Stimulated activated CD4-positive, alpha-beta T cell treated with anti-CD3 and anti-CD28 coated beads, Interleukin-15, amount 100 ng/mL, for 24 hours (primary cell): ENCODE measurements around the gene NANP.
A peak's percentile ranks its signal among the peaks of the same experiment; 100 is the strongest.
"Not testable (repeated sequence)": the region's sequence is repeated elsewhere in the genome, so short reads cannot be mapped to it uniquely, and the experiment has no call there.

ENCODE experiments used
- DNase-seq: peaks from one replicate; pipeline ENCODE4 v3.0.0-alpha.2; 2020

NANP gene

DNA sequence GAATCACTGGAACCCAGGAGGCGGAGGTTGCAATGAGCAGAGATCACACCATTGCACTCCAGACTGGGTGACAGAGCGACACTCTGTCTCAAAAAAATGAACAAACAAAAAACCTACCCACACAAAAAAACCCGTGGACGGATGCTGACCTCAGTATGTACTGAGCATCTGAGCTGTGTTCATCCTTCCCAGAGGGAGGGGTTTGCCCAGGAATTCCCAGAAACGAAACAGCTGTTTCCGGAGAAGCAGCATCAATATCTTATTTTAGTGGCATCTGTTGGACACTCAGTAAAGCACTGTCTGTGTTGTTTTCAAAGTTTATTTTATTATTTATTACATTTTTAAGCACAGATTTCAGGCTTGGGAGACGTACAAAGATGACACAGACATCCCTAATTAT lies 18.7 kb downstream of the NANP start:
- no peak for DNase-seq

DNA sequence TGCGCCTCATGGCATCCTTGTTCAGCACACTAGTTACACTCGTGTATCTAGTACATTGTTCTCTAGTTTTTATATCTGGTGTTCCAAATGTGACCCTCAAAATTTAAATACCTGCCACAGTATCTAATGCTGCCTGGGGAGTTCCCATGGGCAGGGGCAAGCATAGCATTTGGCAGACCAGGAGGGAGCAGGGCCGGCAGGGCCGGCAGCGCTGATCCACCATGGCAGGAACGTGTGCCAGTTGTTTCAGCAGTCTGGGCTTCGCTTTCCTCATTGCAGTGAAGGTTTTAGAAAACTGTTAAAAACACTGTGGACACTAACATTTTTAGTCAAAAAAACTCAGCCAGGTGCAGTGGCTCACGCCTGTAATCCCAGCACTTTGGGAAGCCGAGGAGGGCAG lies 19.2 kb downstream of the NANP start:
- no peak for DNase-seq

DNA sequence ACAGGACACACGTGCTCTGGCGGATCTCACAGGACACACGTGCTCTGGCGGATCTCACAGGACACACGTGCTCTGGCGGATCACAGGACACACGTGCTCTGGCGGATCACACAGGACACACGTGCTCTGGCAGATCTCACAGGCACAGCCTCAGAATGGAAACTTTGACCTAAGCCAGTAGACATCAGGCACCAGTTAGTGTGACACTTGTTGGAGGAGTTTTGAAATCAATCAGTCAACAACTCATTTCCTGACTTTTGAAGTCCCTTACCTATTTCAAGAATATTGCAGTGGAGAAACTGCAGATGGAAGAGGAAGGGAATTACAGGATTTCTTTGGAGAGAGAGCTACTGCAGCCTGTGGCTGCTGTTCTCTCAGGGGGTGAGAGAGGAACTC lies 20.9 kb downstream of the NANP start:
- DNase-seq = peak; percentile 19

DNA sequence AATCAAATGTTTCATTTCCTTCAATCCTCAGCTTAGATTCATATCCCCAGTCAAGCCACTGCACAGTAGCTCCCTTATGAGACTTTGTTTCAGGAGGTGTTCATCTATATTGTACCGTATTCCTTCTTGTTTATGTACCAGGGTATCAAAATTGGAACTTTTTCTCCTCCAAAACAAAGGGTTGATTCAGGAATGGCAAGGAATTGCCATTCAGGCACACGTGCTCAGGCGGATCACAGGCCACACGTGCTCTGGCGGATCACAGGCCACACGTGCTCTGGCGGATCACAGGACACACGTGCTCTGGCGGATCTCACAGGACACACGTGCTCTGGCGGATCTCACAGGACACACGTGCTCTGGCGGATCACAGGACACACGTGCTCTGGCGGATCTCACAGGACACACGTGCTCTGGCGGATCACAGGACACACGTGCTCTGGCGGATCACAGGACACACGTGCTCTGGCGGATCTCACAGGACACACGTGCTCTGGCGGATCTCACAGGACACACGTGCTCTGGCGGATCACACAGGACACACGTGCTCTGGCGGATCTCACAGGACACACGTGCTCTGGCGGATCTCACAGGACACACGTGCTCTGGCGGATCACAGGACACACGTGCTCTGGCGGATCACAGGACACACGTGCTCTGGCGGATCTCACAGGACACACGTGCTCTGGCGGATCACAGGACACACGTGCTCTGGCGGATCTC lies 21.5 kb downstream of the NANP start:
- DNase-seq = not testable (repeated sequence)

DNA sequence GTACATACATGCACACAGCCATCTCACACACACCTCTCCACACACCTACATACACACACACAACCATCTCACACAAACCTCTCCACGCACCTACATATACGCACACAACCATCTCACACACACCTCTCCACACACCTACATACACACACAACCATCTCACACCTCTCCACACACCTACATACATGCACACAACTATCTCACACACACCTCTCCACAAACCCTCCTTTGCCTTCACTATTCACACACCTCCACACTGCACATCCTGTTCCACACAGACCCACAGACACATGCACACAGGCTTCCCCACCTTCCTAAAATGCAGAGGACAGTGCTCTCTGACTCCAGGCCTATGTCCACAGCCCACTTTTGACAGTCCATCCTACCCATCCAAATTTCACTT lies 22.2 kb downstream of the NANP start:
- no peak for DNase-seq

DNA sequence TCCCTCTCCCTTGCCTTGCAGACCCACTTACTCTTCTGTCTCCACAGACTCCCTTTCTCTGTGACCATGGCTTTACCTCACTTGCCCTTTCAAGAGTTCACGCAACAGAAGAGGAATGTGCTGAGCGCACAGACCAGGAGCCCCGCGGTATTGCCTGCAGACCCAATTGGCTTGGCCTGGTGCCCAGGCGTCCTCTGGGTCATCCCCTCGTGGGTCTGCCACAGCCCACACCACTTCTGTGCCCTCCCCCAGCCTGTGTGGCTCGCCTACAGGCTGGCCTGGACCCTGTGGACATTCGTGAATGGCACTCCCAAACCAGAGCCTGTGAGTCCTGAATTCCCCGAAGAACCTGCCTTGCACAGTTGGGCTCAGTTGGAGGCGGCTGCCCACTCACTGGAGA lies 23.2 kb downstream of the NANP start:
- DNase-seq = no peak

DNA sequence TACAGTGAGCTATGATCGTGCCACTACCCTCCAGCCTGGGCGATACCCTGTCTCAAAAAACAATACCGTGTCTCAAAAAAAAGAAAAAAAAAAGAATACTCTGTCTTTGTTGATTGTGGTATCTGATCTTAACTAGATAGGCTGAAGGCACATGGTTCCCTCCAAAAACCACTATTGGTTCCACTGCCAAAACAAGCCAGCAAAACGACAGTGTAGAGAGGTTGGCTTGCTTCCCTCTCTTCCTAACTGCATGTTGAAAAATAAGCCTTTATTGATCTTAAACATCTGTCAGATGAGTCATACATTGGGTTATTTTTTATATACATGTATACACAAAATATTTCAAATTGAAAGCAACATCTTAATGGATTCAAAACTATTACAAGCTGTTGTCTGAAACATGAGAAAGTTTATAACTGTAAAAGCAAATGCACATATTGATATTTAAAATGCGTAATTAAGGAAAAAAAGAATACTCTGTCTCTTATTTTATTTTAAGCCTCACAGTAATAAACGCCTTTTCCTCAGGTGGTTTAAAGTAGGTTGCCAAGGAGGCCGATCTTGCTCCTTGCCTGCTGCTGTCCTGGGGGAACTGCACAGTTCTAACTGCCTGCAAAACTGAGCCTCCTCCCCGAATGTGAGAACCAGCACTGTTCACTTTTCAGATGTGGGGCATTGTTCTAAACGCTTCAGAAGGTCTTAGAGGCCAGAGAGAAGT lies 31.5 kb downstream of the NANP start:
- no peak for DNase-seq

DNA sequence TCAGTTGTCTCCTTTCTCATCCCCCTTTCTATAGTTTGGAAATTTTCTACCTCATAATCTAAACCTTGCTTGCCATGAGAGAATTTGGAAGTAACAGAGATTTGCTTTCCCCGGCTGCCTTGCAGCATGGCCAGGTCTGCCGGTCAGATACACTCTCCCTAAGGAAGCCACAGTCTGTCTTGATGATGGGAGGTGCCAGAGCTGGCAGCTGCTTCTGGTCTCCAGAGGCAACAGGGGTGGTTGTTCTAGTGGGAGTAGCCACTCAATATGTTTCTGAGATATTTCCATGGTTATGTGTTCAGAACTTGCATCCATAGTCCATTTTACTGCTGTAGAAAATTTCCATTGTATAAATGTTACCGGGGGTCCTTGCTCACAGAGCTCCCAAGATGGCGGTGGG lies 33.0 kb downstream of the NANP start:
- DNase-seq = not testable (repeated sequence)

DNA sequence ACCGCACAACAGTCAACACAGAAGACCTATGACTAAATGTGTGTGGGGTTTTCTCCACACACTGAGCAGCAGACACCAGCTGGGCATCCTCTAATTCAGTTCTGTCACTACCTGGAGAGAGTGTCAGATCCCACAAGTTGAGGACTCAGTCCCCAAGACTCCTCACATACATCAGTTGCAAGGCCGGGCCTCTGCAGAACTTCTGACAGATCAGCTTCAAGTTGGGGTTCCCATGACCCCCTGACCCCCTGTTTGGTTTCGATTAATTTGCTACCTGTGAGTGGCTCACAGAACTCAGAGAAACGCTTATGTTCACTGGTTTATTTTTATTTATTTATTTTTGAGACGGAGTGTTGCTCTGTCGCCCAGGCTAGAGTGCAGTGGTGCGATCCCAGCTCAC lies 35.3 kb downstream of the NANP start:
- no peak for DNase-seq

DNA sequence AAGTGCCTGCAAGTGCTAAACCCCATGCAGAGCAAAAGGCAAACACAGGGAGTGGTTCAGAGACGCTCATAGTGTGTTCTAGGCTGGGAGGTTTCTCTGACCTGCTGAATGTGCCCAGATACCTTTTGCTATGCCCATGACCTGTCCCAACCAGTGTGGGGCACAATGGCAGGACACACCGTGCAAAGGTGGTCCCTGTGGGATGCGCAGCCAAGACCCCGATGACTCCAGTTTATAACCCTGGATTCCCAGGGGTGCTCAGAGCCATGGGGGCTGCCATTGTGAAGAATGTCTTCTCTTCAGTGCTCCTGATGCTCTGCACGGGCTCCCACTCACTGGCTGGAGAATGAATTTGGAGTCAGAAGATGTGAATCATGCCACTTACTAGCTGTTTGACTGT lies 36.3 kb downstream of the NANP start:
- DNase-seq = no peak

DNA sequence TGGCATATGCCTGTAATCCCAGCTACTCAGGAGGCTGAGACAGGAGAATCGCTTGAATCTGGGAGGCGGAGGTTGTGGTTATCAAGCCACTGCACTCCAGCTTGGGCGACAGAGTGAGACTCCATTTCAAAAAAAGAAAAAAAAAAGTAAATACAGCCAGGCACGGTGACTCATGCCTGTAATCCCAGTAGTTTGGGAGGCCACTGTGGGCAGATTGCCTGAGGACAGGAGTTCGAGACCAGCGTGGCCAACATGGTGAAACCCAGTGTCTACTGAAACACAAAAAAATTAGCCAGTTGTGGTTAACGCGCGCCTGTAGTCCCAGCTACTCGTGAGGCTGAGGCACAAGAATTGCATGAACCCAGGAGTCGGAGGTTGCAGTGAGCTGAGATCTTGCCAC lies 36.9 kb downstream of the NANP start:
- DNase-seq = no peak

DNA sequence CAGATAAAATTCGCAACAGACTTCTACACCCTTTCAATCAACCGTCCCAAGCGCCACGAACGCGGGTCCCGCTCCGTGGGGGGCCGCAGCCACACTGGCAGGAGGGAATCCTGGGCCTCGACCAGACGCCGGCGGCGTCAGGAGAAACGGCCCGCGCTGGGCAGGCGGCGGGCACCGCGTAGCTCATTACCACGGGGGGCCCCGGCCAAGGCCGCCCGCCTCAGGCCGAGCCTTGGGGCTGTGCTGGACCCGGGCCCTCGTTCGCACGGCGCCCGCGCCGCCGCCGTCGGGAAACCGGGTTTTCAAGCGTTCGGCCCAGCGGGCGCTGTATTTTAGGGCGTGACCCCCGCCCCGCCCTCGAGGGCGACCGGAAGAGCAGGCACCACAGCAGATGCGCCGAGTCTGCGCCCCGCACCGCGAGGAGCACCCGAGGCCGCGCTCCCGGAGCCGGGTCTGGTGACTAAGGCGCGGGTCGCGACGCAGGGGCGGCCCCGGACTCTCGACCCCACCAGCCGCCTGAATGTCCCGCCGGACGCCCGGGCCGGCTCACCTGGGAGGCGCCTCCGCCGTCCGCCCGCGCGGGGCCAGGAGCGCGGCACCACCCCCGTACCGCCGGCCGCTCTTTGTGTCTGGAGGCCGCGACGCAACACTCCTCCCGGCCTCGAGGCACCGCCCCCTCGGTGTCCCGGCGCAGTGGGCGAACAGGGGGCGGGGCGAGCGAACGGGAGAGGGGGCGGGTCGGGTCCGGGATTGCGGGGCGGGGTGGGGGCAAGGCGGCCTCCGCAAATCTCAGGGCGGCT lies 38.7 kb downstream of the NANP start, which contains the start of gene NINL:
Gene NINL, minus strand, starts transcription at position 627 of the 800 bp plus-strand sequence. CDS start 58,944 bp downstream, outside the sequence.
- peak; percentile 68 for DNase-seq

DNA sequence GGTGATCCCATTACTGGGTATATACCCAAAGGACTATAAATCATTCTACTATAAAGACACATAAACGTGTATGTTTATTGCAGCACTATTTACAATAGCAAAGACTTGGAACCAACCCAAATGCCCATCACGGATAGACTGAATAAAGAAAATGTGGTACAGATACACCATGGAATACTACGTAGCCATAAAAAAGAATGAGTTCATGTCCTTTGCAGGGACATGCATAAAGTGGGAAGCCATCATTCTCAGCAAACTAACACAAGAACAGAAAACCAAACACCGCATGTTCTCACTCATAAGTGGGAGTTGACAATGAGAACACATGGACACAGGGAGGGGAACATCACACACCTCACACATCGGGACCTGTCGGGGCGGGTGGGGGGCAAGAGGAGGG lies 40.2 kb downstream of the NANP start:
- DNase-seq = not testable (repeated sequence)

DNA sequence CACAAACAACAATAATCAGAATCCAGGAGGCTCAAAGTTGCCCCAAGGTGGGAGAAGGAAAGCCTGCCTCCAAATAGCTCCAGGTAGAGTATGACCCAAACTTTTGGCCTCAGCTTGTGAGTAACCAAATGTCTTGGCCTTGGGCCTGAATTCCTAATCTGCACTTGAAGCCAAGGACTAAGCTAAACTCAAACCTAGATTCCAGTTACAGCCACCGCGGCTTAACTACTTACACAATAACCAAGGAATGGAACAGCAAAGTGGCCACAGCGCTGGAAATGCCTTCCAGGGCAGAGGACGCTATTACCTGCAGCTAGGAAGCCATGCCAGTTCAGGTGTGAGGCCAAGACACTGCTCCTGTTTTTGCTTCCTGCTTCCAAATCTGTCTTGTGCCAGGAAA lies 43.1 kb downstream of the NANP start:
- DNase-seq = no peak

DNA sequence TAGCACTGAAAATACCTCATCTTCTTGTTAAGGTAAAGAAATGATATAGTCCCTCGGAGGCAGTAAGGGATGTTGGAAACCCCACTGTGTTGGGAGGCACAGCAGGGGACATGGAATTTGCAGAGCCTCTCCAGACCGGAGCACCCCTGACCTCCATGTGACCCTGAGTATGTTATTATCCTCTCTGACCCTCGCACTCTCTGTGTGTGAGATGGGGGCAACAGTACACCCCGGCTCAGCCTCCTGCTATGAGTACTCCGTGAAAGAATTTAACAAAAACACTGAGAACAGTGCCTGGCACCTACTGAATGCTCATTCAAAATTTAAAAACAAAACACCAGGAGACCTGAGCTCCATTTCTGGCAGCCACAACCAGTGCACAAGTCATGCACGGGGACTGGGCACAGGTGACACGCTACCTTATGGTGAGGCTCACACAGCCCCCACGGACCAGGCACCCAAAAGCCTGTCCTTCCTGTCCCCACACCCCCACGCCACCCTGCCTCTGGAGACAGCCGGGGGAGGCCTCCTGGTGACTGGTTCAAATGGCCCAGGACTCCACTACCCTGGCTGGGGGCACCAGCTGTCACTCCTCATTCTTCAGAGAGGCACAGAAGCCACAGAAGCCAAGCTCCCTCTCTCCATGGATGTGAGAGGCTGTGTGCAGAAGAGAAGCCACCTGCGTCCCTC lies 44.6 kb downstream of the NANP start:
- no peak for DNase-seq

DNA sequence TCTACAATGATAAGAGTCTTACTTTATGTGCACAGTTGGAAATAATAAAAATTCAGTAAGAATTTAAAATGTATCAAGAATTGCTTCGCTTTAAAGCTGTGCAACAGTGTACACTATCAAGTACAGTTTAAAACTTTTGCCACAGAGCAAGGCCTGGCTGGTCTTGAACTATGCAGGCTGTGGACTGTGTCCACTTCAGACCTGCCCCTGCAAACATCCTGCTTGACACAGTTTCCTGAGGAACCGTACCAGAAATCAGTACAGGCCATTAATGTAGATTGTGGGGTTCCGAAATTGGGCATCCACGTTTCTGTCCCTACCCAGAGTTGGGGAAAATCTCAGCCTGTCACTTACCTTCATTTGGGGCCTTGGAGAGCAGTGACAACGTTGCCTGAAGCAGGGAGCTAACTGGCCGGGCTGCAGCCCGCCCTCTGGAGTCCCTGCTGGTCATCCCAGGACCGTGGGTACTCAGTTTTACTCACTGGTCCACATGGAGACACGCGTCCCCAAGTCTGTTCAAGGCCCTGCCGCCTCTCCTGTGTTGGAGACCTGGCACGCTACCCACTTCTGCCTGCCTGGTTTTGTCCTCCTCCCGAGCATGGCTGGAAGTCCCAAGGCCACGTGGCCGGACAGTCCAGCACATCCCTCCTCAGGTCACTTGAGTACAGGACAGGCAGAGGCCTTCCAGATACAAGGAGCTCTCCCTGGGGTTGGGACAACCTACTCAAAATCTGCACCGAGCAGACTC lies 46.9 kb downstream of the NANP start:
- no peak for DNase-seq

DNA sequence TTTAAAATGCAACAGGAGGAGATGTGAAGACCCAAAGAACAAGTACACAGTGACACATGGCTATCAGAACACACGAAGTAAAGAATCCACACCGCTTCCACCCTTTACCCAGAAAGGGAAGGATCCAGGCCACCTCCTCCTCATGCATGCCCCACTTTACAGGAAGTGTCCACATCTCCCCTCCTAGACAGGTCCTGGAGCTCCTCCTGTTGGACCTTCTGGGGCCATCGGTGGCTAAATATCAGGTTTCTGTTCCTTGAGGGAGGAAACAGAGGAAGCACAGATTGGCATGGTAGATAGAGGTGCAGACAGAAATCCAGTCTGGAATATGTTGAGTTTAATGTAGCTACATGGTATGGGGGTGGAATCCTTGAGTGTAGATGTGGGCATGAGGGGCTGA lies 49.4 kb downstream of the NANP start:
- DNase-seq = no peak

DNA sequence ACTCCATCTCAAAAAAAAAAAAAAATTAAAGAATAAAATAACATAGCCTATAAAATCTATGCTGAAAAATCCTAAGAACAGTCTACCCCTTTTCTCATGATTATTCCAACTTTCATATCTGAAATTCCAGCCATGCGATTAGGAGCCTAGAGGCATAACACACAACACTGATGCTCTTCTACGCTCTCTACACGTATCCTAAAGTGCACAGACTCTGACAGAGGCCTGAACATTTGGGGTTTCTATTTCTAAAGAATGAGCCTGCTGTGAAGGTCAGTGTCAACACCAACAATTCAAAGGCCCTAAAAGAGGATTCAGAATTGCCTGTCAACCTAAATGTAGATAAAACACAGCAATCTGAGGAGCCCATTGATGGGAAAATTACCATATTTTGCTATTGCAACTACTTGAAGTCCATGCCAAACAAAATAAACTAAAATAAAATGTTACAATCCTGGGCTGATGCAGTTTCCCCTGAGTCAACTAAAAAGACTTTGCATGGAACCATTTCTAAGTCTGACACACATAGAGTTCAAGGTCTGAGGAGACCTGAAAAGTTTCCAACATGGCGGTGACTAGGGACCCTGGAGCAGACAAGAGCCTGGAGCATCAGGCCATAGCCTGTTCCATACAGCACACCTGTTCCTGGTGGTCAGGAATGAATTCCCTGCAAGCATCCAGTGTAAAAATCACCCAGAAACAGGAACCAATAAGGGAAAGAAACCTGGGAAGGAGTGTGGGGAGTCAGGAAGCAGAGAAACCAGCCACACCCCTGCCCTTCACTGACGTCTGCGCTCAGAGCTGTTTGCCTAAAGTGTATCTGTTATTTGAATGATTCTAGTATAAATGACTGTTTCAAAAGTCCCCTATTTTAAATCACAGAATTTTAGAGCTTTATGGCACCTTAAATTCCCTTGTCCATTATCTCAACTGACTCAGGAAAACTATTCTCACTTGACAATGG lies 50.2 kb downstream of the NANP start:
- no peak for DNase-seq

DNA sequence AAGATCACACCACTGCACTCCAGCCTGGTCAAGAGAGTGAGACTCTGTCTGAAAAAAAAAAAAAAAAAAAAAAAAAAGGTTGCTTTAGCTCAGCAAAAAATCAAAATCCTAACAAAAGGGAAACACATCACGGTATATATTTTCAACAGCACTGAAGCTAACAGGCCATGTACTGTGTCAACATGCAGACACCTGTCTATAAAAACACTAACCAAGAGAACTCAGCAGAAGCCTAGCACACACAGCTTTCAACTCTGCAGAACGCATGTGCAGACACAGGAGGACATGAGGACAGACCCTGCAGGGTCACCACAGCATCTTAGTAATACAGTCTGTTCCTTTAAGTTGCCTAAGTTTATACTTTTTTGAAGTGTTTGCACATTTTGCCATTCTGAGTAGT lies 52.0 kb downstream of the NANP start:
- no peak for DNase-seq

DNA sequence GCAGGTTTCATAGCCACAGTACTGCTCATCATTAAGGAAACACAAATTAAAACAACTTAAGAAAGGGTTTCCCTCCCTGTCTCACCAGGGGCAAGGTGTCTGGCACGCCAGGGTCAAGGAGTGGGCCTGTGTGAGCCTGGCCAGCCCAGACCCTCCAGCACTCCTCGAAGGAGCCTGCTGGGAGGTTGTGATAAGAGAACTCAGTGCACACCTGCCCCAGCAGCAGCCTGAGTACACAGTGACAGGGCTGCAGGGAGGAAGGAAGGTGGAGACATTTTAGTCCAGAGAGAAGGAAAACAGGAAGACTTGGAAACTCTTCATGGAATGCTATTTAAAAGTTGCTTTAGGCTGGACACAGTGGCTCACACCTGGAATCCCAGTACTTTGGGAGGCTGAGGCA lies 52.6 kb downstream of the NANP start:
- DNase-seq = no peak

DNA sequence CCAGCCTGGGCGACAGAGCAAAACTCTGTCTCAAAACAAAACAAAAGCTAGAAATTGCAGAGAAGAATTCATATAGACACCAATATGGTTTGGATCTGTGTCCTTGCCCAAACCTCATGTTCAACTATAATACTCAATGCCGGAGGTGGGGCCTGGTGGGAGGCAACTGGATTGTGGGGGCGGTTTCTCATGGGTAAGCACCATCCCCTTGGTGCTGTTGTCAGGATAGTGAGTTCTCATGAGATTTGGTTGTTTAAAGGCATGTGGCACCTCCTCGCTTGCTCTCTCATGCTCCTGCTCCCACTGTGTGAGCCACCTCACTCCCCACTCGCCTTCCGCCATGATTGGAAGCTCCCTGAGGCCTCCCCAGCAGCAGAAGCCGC lies 53.7 kb downstream of the NANP start:
- no peak for DNase-seq
